HepG2 (cell line): ENCODE measurements around the gene LIN28B. TPM values are rescaled to one million over a fixed set of nuclear protein-coding genes. Genes with fewer than 3 reads are reported as not detected.

Experiments
- ATRX ChIP-seq: sonication (generic); formaldehyde crosslinking; IDR thresholded peaks from 2 replicates; pipeline ENCODE4 v1.4.0; 2020; ENCODE audit warnings: missing genetic modification reagents, borderline replicate concordance
- CHD4 ChIP-seq: fragments of 200-600 bp; sonication (generic); IDR thresholded peaks from 2 replicates; pipeline ENCODE4 v1.7.0; 2017; ENCODE audit warnings: mild to moderate bottlenecking, low read length, borderline replicate concordance
- CREB1 ChIP-seq, 2 experiments: fragments of 450-650 bp in 1 of 2; IDR thresholded peaks; 2 replicates each; pipeline ENCODE4 v1.6.1; 2016 to 2017; ENCODE audit warnings: control low read depth in 1 of 2, mild to moderate bottlenecking in 1 of 2, missing compliant biosample characterization in 1 of 2, missing genetic modification characterization in 1 of 2
- DDIT3 ChIP-seq: sonication (generic); formaldehyde crosslinking; IDR thresholded peaks from 2 replicates; pipeline ENCODE4 v1.4.0; 2020; ENCODE audit warnings: mild to moderate bottlenecking, missing genetic modification reagents
- E2F2 ChIP-seq: sonication (generic); formaldehyde crosslinking; IDR thresholded peaks from 2 replicates; pipeline ENCODE4 v1.4.0; 2020; ENCODE audit warnings: missing genetic modification reagents, borderline replicate concordance
- KDM2A ChIP-seq: sonication (generic); formaldehyde crosslinking; IDR thresholded peaks from 2 replicates; pipeline ENCODE4 v1.4.0; 2020; ENCODE audit warnings: low read depth, missing genetic modification reagents, borderline replicate concordance
- MAFK ChIP-seq, 2 experiments: IDR thresholded peaks in 1 of 2; conservative IDR thresholded peaks in 1 of 2; 2 replicates each; pipeline ENCODE4 v1.6.1; 2011; ENCODE audit warnings: improper control_type of control experiment in 2 of 2, low read length in 2 of 2
- MED13 ChIP-seq: sonication (generic); formaldehyde crosslinking; IDR thresholded peaks from 2 replicates; pipeline ENCODE4 v1.5.0; 2020; ENCODE audit warnings: missing genetic modification reagents
- TCF12 ChIP-seq, 2 experiments: fragments of 450-650 bp in 1 of 2; sonication (generic) in 1 of 2; formaldehyde crosslinking in 1 of 2; IDR thresholded peaks; 2 replicates each; pipeline versions ENCODE4 v1.6.1 to v1.8.0; 2017 to 2022; ENCODE audit warnings: antibody characterized with exemption in 1 of 2, mild to moderate bottlenecking in 1 of 2, missing genetic modification reagents in 1 of 2, moderate library complexity in 1 of 2
- TOE1 ChIP-seq: sonication (generic); formaldehyde crosslinking; IDR thresholded peaks from 2 replicates; pipeline ENCODE4 v1.4.0; 2020; ENCODE audit warnings: mild to moderate bottlenecking, missing genetic modification reagents
- ZHX1 ChIP-seq: sonication (generic); formaldehyde crosslinking; IDR thresholded peaks from 2 replicates; pipeline ENCODE4 v1.8.1; 2022; ENCODE audit warnings: low read depth, mild to moderate bottlenecking, missing genetic modification reagents
- ZNF597 ChIP-seq: sonication (generic); formaldehyde crosslinking; IDR thresholded peaks from 2 replicates; pipeline ENCODE4 v1.5.0; 2020; ENCODE audit warnings: missing genetic modification reagents
- ZNF724P ChIP-seq: sonication (generic); formaldehyde crosslinking; IDR thresholded peaks from 2 replicates; pipeline ENCODE4 v1.8.0; 2022; ENCODE audit warnings: missing genetic modification reagents, borderline replicate concordance
- ZNF768 ChIP-seq: sonication (generic); formaldehyde crosslinking; IDR thresholded peaks from 2 replicates; pipeline ENCODE4 v1.4.0; 2020; ENCODE audit warnings: missing genetic modification reagents
- ZNF782 ChIP-seq: sonication (generic); formaldehyde crosslinking; IDR thresholded peaks from 2 replicates; pipeline ENCODE4 v1.4.0; 2020; ENCODE audit warnings: missing genetic modification reagents, mild to moderate bottlenecking, borderline replicate concordance
- ZNF800 ChIP-seq: sonication (generic); formaldehyde crosslinking; IDR thresholded peaks from 2 replicates; pipeline ENCODE4 v1.4.0; 2020; ENCODE audit warnings: missing genetic modification reagents
- polyA plus RNA-seq, 8 experiments: library from polyadenylated mRNA; depleted of rRNA in 3 of 8; stranded (reverse) in 7 of 8; unstranded in 1 of 8; fragments of >200 nt; fragmentation: Illumina TruSeq in 4 of 8; extraction: Trizol in 4 of 8; gene quantifications; 2 replicates each; pipeline versions ENCODE4 v1.2.1 to v1.2.3, GENCODE V29; 2011 to 2016; ENCODE audit warnings: low read depth in 4 of 8, missing spikeins in 1 of 8, mixed read lengths in 1 of 8; ENCODE audit not compliant: insufficient read depth in 1 of 8
- total RNA-seq, 5 experiments: library from RNA; depleted of rRNA; stranded (reverse); fragments of >200 nt; fragmentation: Illumina TruSeq; extraction: Trizol; gene quantifications; 2 replicates each; pipeline ENCODE4 v1.2.3, GENCODE V29; 2016; ENCODE audit warnings: low read depth in 1 of 5
- TF ChIP-seq, protein P1 (sequence below): sonication (generic); formaldehyde crosslinking; IDR thresholded peaks from 2 replicates; pipeline ENCODE4 v1.8.1; 2022; ENCODE audit warnings: mild to moderate bottlenecking, missing genetic modification reagents
- TF ChIP-seq, protein P2 (sequence below), 2 experiments: fragments of 450-650 bp in 1 of 2; sonication (generic) in 1 of 2; formaldehyde crosslinking; IDR thresholded peaks; 2 replicates each; pipeline versions ENCODE4 v1.5.0 to v1.8.0; 2020 to 2022; ENCODE audit warnings: mild to moderate bottlenecking in 1 of 2, missing genetic modification reagents in 1 of 2

LIN28B gene
- total and polyA plus RNA-seq, 2 of the 13 experiments (the other 11 are each of a cell fraction or from before 2014, with no cell fraction given), result 14.5 to 56.8 TPM

GRCh38 chr6:104955927-104956730 is 778 bp upstream of the LIN28B start (continued):
- TF ChIP-seq ZHX1 (CRISPR knock-in tag) (no peak), MAFK (conservative IDR thresholded peaks at IDR 0.05 in 1 of 2, IDR thresholded peaks at IDR 0.05 in 1 of 2; ENCODE audit: low read length in 2 of 2) (no peak), CREB1 (IDR thresholded peaks at IDR 0.05) (no peak), CREB1 (CRISPR knock-in tag; IDR thresholded peaks at IDR 0.05) (no peak), MED13 (CRISPR knock-in tag) (no peak), KDM2A (CRISPR knock-in tag) (0 out of 2 replicates have a peak, but pooled peaks have one; percentile 32), E2F2 (CRISPR knock-in tag) (no peak), TCF12 (IDR thresholded peaks at IDR 0.05) (no peak), TCF12 (CRISPR knock-in tag; IDR thresholded peaks at IDR 0.05) (no peak), ZNF597 (CRISPR knock-in tag) (no peak), DDIT3 (CRISPR knock-in tag) (no peak), ZNF782 (no peak), ZNF724P (CRISPR knock-in tag) (no peak), ZNF768 (CRISPR knock-in tag) (no peak), TOE1 (CRISPR knock-in tag) (no peak), CHD4 (no peak), ATRX (CRISPR knock-in tag) (no peak), ZNF800 (CRISPR knock-in tag) (no peak)
- TF ChIP-seq, protein P1, sequence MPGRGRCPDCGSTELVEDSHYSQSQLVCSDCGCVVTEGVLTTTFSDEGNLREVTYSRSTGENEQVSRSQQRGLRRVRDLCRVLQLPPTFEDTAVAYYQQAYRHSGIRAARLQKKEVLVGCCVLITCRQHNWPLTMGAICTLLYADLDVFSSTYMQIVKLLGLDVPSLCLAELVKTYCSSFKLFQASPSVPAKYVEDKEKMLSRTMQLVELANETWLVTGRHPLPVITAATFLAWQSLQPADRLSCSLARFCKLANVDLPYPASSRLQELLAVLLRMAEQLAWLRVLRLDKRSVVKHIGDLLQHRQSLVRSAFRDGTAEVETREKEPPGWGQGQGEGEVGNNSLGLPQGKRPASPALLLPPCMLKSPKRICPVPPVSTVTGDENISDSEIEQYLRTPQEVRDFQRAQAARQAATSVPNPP (CRISPR knock-in tag), result no peak
- TF ChIP-seq, protein P2, sequence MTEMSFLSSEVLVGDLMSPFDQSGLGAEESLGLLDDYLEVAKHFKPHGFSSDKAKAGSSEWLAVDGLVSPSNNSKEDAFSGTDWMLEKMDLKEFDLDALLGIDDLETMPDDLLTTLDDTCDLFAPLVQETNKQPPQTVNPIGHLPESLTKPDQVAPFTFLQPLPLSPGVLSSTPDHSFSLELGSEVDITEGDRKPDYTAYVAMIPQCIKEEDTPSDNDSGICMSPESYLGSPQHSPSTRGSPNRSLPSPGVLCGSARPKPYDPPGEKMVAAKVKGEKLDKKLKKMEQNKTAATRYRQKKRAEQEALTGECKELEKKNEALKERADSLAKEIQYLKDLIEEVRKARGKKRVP (CRISPR knock-in tag; IDR thresholded peaks at IDR 0.05), result no peak
